Measurements from ENCODE around the gene GTF2A1L.

DNA sequence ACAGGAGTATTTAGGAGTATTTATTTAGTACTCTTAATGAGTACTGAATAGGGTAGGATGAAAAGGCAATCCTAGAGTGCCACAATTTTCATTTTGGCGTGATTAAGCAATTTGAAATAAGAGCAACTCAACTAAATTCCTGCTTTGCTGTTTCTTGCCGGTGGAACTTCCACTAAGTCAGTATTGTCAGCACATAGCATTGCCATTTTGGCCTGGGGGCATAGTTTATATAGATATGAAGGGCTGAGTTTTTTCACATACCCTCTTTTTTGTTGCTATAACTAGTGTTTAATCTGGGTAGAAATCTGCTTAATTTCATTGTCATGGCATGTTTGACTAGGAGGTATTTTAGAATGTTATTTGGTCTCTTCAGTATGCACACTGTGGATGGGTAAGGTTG, 1.9 kb downstream of the GTF2A1L start:
- TF ChIP-seq CTCF (IDR thresholded peaks at IDR 0.05; ENCODE audit: poor library complexity) (no peak), EZH2 (IDR thresholded peaks at IDR 0.05; ENCODE audit: borderline replicate concordance) (no peak), EZH2phosphoT487 (IDR thresholded peaks at IDR 0.05; ENCODE audit: low read depth, severe bottlenecking, unreplicated experiment) (no peak)
